ENCODE results near the gene BATF2. TPM values are rescaled to one million over a fixed set of nuclear protein-coding genes. Genes with fewer than 3 reads are reported as not detected.

Gene BATF2
- total and polyA plus RNA-seq, 9 of the 15 experiments (the other 6 are each of a cell fraction or from before 2014, with no cell fraction given) = 1.7 to 8.9 (median 6.4) TPM

DNA sequence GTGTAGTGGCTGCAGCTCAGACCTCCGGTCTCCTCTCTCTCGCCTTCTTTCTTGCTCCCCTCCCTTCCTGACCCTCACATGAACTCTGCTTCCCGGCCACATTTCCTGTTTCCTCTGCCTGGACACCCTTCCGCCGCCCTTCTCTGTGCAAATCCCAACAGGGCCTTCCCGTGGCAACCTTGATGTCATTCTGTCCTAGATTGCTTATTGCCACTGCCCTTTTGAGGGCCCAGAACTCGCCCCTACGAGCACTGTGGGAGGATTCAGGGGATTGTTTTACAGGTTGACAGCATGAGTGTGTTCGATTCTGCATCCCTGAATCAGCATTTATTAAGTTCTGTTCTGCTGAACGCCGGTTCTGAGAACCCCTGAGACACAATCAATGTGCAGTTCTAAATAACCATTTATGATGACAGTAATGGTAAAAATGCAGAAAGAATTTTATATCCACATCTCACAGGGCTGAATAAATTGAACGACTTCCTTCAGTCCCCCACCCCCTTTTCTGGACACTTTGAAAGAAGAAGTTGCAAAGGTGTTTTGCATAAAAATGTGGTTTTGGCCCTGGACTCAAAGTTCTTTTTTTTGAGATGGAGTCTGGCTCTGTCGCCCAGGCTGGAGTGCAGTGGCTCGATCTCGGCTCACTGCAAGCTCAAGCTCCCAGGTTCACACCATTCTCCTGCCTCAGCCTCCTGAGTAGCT lies 6.4 kb downstream of the BATF2 start (continued):
- 0 out of 2 replicates have a peak, but pooled peaks have one; percentile 31 for TF ChIP-seq LEF1 (IDR thresholded peaks at IDR 0.05)
- TF ChIP-seq NR2C1 (IDR thresholded peaks at IDR 0.05) = peak; percentile 73
- peak; percentile 71 for TF ChIP-seq NR2C1 (tag; IDR thresholded peaks at IDR 0.05)
- TF ChIP-seq SMARCA4 (IDR thresholded peaks at IDR 0.05) = peak; percentile 41; the same call in 1 of the 2 replicates
- TF ChIP-seq, protein P1, sequence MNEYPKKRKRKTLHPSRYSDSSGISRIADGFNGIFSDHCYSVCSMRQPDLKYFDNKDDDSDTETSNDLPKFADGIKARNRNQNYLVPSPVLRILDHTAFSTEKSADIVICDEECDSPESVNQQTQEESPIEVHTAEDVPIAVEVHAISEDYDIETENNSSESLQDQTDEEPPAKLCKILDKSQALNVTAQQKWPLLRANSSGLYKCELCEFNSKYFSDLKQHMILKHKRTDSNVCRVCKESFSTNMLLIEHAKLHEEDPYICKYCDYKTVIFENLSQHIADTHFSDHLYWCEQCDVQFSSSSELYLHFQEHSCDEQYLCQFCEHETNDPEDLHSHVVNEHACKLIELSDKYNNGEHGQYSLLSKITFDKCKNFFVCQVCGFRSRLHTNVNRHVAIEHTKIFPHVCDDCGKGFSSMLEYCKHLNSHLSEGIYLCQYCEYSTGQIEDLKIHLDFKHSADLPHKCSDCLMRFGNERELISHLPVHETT (CRISPR knock-in tag; conservative IDR thresholded peaks at IDR 0.05 in 1 of 2, IDR thresholded peaks at IDR 0.05 in 1 of 2) = 0 out of 4 replicates have a peak, but pooled peaks of 1 of the 2 experiments have one; percentile 35
- TF ChIP-seq EP300 (IDR thresholded peaks at IDR 0.05; ENCODE audit: low read length) = no peak
- peak; percentile 82 for TF ChIP-seq ETV1 (tag; conservative IDR thresholded peaks at IDR 0.05; ENCODE audit: low read depth)
- no peak for TF ChIP-seq SLC30A9 (CRISPR knock-in tag; IDR thresholded peaks at IDR 0.05)
- no peak for TF ChIP-seq ZFP30 (CRISPR knock-in tag; IDR thresholded peaks at IDR 0.05; ENCODE audit: borderline replicate concordance)
- peak; percentile 50; the same call in 1 of the 2 replicates for TF ChIP-seq SMAD4 (CRISPR knock-in tag; conservative IDR thresholded peaks at IDR 0.05)
- TF ChIP-seq, protein P2, sequence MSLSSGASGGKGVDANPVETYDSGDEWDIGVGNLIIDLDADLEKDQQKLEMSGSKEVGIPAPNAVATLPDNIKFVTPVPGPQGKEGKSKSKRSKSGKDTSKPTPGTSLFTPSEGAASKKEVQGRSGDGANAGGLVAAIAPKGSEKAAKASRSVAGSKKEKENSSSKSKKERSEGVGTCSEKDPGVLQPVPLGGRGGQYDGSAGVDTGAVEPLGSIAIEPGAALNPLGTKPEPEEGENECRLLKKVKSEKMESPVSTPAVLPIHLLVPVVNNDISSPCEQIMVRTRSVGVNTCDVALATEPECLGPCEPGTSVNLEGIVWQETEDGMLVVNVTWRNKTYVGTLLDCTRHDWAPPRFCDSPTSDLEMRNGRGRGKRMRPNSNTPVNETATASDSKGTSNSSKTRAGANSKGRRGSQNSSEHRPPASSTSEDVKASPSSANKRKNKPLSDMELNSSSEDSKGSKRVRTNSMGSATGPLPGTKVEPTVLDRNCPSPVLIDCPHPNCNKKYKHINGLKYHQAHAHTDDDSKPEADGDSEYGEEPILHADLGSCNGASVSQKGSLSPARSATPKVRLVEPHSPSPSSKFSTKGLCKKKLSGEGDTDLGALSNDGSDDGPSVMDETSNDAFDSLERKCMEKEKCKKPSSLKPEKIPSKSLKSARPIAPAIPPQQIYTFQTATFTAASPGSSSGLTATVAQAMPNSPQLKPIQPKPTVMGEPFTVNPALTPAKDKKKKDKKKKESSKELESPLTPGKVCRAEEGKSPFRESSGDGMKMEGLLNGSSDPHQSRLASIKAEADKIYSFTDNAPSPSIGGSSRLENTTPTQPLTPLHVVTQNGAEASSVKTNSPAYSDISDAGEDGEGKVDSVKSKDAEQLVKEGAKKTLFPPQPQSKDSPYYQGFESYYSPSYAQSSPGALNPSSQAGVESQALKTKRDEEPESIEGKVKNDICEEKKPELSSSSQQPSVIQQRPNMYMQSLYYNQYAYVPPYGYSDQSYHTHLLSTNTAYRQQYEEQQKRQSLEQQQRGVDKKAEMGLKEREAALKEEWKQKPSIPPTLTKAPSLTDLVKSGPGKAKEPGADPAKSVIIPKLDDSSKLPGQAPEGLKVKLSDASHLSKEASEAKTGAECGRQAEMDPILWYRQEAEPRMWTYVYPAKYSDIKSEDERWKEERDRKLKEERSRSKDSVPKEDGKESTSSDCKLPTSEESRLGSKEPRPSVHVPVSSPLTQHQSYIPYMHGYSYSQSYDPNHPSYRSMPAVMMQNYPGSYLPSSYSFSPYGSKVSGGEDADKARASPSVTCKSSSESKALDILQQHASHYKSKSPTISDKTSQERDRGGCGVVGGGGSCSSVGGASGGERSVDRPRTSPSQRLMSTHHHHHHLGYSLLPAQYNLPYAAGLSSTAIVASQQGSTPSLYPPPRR (CRISPR knock-in tag; IDR thresholded peaks at IDR 0.05; ENCODE audit: borderline replicate concordance) = no peak
